ENCODE results near the gene CDK16.
"Not testable (repeated sequence)": the region's sequence is repeated elsewhere in the genome, so short reads cannot be mapped to it uniquely, and the experiment has no call there.

The CDK16 gene

GRCh38 chrX:47250017-47250347 lies 31.5 kb downstream of the CDK16 start:
- no peak for DNase-seq (ENCODE audit: low read depth in 2 of 2)

GRCh38 chrX:47257620-47258019 lies 39.1 kb downstream of the CDK16 start:
- DNase-seq (ENCODE audit: low read depth in 2 of 2) = not testable (repeated sequence)

GRCh38 chrX:47264483-47265173 lies 46.1 kb downstream of the CDK16 start:
- DNase-seq (ENCODE audit: low read depth in 2 of 2) = no peak

- DNase-seq (ENCODE audit: low read depth in 2 of 2) = no peak
These were observed 48.2 kb downstream of the CDK16 start for GRCh38 chrX:47266643-47267042.

- no peak for DNase-seq (ENCODE audit: low read depth in 2 of 2)
These were observed 53.5 kb downstream of the CDK16 start for GRCh38 chrX:47272013-47272408.

GRCh38 chrX:47273011-47273730 lies 54.7 kb downstream of the CDK16 start:
- no peak for DNase-seq (ENCODE audit: low read depth in 2 of 2)

GRCh38 chrX:47278691-47279090 lies 60.2 kb downstream of the CDK16 start:
- no peak for DNase-seq (ENCODE audit: low read depth in 2 of 2)
